Osteocyte (in vitro differentiated cells): ENCODE results near the gene RACGAP1. TPM values are rescaled to one million over a fixed set of nuclear protein-coding genes. Genes with fewer than 3 reads are reported as not detected.

Experiments used
- DNase-seq: peaks from one replicate; pipeline ENCODE4 v3.0.0; 2021; ENCODE audit warnings: mixed read lengths; ENCODE audit not compliant: unreplicated experiment; ENCODE audit errors: extremely low spot score
- H3K27ac Mint-ChIP-seq: one replicate; pipeline ENCODE4 v1.8.0; 2021; ENCODE audit warnings: mild to moderate bottlenecking, mixed read lengths; ENCODE audit not compliant: unreplicated experiment
- H3K27me3 Mint-ChIP-seq: one replicate; pipeline ENCODE4 v1.8.0; 2021; ENCODE audit warnings: mixed read lengths; ENCODE audit not compliant: unreplicated experiment
- H3K36me3 Mint-ChIP-seq: one replicate; pipeline ENCODE4 v1.8.0; 2021; ENCODE audit warnings: mixed read lengths; ENCODE audit not compliant: unreplicated experiment
- H3K4me1 Mint-ChIP-seq: one replicate; pipeline ENCODE4 v1.8.0; 2021; ENCODE audit warnings: mixed read lengths; ENCODE audit not compliant: unreplicated experiment
- H3K4me3 Mint-ChIP-seq: one replicate; pipeline ENCODE4 v1.8.0; 2021; ENCODE audit warnings: mild to moderate bottlenecking, moderate library complexity, mixed read lengths; ENCODE audit not compliant: unreplicated experiment
- H3K9me3 Mint-ChIP-seq: one replicate; pipeline ENCODE4 v1.8.0; 2021; ENCODE audit warnings: mixed read lengths; ENCODE audit not compliant: unreplicated experiment
- total RNA-seq: library from RNA; stranded (reverse); gene quantifications from 2 replicates; pipeline ENCODE4 v1.2.1, GENCODE V29; 2021
- TF ChIP-seq, protein P1 (sequence below): fragments of 200-600 bp; sonication (generic); IDR thresholded peaks from 2 replicates; pipeline ENCODE4 v1.5.0; 2021; ENCODE audit warnings: antibody characterized with exemption, mild to moderate bottlenecking, moderate library complexity

The RACGAP1 gene
- total RNA-seq, 1 donor from 2014 or later: 25.9 TPM

DNA sequence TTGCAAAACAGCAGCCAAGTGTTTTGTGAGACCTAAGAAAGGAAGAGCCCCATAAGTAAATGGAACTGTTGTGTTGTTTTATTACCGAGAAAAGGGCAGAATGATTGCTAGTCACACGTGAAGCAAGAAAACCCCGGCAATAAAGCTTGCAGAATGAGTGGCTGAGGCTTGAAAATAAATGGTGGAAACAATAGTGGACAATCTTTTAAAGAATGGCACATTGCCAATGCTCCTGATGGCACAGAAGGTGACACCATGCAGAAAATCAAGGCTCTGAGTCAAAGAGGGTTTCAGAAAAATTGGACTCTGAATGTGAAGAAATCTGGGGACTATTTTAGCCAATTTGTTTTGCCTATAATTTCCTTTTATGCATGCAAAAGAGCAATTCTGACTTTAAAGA lies 78.8 kb downstream of the RACGAP1 start:
- H3K27me3 Mint-ChIP-seq: no peaks in the 10 kb centered on the region
- TF ChIP-seq, protein P1, sequence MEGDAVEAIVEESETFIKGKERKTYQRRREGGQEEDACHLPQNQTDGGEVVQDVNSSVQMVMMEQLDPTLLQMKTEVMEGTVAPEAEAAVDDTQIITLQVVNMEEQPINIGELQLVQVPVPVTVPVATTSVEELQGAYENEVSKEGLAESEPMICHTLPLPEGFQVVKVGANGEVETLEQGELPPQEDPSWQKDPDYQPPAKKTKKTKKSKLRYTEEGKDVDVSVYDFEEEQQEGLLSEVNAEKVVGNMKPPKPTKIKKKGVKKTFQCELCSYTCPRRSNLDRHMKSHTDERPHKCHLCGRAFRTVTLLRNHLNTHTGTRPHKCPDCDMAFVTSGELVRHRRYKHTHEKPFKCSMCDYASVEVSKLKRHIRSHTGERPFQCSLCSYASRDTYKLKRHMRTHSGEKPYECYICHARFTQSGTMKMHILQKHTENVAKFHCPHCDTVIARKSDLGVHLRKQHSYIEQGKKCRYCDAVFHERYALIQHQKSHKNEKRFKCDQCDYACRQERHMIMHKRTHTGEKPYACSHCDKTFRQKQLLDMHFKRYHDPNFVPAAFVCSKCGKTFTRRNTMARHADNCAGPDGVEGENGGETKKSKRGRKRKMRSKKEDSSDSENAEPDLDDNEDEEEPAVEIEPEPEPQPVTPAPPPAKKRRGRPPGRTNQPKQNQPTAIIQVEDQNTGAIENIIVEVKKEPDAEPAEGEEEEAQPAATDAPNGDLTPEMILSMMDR: no peak
- no peaks in the 10 kb centered on the region for H3K9me3 Mint-ChIP-seq
- no peaks in the 10 kb centered on the region for H3K36me3 Mint-ChIP-seq
- no peak overlapping the region for H3K4me3 Mint-ChIP-seq
- H3K4me1 Mint-ChIP-seq: peaks cover 8% of the 10 kb centered on the region
- H3K27ac Mint-ChIP-seq: no peak overlapping the region
- DNase-seq: no peak

DNA sequence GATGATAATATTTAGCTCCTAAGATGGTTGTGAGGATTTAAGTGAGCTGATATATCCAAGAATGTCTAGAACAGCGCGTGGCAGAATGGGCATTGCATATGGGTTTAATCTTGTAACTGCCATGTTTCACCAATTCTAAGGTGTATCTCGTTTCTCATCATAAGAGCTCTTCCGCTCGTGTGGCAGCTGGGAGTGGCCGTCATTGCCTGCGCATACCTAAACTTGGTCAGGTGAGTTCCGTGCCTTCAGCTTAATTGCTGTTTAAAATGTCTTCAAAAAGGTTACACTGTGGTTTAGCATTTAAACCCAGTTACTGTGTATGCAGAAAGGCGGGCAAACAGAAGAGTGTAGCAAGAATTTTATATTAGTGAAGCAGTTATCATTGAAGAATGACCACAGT lies 79.2 kb downstream of the RACGAP1 start:
- Mint-ChIP-seq H3K9me3 (no peaks in the 10 kb centered on the region), H3K27ac (no peak overlapping the region), H3K36me3 (no peaks in the 10 kb centered on the region), H3K27me3 (no peaks in the 10 kb centered on the region), H3K4me3 (no peak overlapping the region), H3K4me1 (peaks cover 8% of the 10 kb centered on the region)
- DNase-seq: no peak
- TF ChIP-seq, protein P1: no peak

DNA sequence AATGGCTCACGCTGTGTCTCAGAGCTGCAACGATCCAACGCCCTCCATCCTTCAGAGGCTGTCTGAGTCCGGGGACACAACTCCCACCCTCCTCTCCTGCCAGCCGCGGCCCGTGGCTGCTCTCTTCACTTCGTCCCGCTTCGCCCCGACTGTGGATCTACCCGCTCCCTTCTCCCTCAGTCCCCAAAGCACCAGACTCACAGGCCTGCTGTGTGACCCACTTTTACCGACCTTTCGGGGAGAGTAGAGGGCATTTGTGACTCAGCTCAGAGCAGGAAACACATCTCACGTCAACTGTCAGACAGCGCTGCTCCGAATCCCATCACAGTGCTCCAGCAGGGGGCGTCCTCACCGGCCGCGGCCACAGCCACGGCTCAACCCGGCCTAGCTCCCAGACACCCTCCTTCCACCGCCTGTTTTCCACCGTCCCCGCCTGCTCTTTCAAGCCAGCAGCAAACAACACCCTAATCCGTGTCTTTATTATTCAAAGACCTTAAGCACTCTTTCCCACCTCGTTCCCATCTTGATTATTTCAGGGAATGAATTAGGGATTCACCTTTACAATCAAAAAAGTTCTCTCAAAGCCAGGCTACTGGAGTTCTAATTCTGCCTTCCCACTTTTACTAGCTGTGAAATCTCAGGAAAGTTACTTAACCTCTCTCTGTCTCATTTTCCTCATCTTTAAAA lies 79.8 kb downstream of the RACGAP1 start:
- H3K27ac Mint-ChIP-seq: peak overlapping the region; percentile 87
- no peaks in the 10 kb centered on the region for H3K36me3 Mint-ChIP-seq
- no peaks in the 10 kb centered on the region for H3K9me3 Mint-ChIP-seq
- peaks cover 8% of the 10 kb centered on the region for H3K4me1 Mint-ChIP-seq
- H3K4me3 Mint-ChIP-seq: peak overlapping the region; percentile 71
- H3K27me3 Mint-ChIP-seq: no peaks in the 10 kb centered on the region
- TF ChIP-seq, protein P1: peak; percentile 95
- peak; percentile 95 for DNase-seq

DNA sequence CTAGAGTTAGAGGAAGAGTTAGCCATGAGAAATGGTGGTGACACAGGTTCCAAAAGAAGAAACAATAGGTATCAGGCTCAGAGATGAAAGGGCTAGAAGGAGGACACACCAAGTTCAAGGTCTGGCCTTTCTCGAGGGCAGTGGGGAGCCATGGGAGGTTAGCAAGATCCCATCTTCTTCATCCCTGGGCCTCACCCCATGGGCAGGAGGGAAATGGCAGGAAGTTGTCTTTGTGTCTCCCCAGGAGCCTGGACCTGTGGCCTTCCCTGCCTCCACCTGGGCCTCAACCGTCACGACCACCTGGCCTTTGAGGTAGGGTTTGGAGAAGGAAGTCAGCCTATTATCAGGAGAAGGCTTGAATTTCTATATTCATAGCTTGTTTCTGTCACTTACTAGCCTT lies 80.6 kb downstream of the RACGAP1 start:
- TF ChIP-seq, protein P1: no peak
- Mint-ChIP-seq H3K9me3 (no peaks in the 10 kb centered on the region), H3K27me3 (no peaks in the 10 kb centered on the region), H3K36me3 (no peaks in the 10 kb centered on the region), H3K27ac (no peak overlapping the region), H3K4me1 (peaks cover 8% of the 10 kb centered on the region), H3K4me3 (no peak overlapping the region)
- DNase-seq: no peak

DNA sequence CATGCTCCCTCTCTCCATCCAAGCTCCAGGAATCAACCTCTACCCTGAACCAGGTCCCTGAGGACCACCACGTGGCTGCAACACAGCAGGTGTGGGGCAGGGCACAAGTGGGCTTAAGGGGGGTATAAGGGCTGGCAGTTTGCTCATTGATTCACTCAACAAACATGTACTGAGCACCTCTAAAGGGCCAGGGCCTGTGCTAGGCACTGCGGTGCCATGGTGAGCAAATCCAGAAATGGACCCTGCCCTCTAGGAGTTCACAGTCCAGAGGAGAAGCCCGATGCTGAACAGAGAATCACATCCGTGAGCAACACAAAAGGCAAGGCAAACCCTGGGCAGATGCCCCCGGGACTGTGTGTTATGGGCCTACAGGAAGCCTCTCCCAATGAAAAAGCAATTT lies 81.2 kb downstream of the RACGAP1 start:
- TF ChIP-seq, protein P1: no peak
- Mint-ChIP-seq H3K36me3 (no peaks in the 10 kb centered on the region), H3K4me3 (no peak overlapping the region), H3K9me3 (no peaks in the 10 kb centered on the region), H3K4me1 (peaks cover 8% of the 10 kb centered on the region), H3K27me3 (no peaks in the 10 kb centered on the region), H3K27ac (no peak overlapping the region)
- no peak for DNase-seq
